Lung (tissue), 12 donors: Measurements from ENCODE around the gene PDGFB. TPM values are rescaled to one million over a fixed set of nuclear protein-coding genes. Genes with fewer than 3 reads are reported as not detected.

Experiments
- ATAC-seq: fragments of 200-7000 bp; cut with Tn5 transposase; one replicate; pipeline ENCODE4 v1.9.1; 2020; ENCODE audit warnings: moderate number of reproducible peaks; ENCODE audit not compliant: insufficient read depth, low FRiP score
- DNase-seq, 3 donors: peaks; one replicate each; pipeline ENCODE4 v3.0.0-alpha.2; 2013 to 2017
- H3K27ac ChIP-seq, 2 donors: one replicate each; pipeline ENCODE4 v1.5.1; 2013; ENCODE audit warnings: mild to moderate bottlenecking in 2 of 2, moderate library complexity in 2 of 2, control low read depth in 1 of 2, inconsistent platforms in 1 of 2, low read depth in 1 of 2, low read length in 1 of 2
- H3K27me3 ChIP-seq, 3 donors: one replicate each; pipeline ENCODE4 v1.5.1; 2013; ENCODE audit warnings: low read length in 2 of 3; ENCODE audit not compliant: control insufficient read depth in 3 of 3, insufficient read depth in 3 of 3
- H3K36me3 ChIP-seq, 4 donors: one replicate each; pipeline ENCODE4 v1.5.1; 2013; ENCODE audit warnings: low read length in 4 of 4, mild to moderate bottlenecking in 1 of 4, moderate library complexity in 1 of 4; ENCODE audit not compliant: control insufficient read depth in 4 of 4, insufficient read depth in 4 of 4
- H3K4me1 ChIP-seq, 5 donors: one replicate each; pipeline ENCODE4 v1.5.1; 2013; ENCODE audit warnings: low read length in 5 of 5, mild to moderate bottlenecking in 2 of 5, moderate library complexity in 1 of 5; ENCODE audit not compliant: control insufficient read depth in 5 of 5, insufficient read depth in 5 of 5
- H3K4me3 ChIP-seq: one replicate; pipeline ENCODE4 v1.5.1; 2013; ENCODE audit warnings: mild to moderate bottlenecking, control low read depth, moderate library complexity
- H3K9ac ChIP-seq, 2 donors: one replicate each; pipeline ENCODE4 v1.5.1; 2013; ENCODE audit warnings: low read length in 2 of 2, control low read depth in 1 of 2; ENCODE audit not compliant: insufficient read depth in 1 of 2
- H3K9me3 ChIP-seq, 4 donors: one replicate each; pipeline ENCODE4 v1.5.1; 2013; ENCODE audit warnings: low read length in 3 of 4, mild to moderate bottlenecking in 1 of 4, moderate library complexity in 1 of 4; ENCODE audit not compliant: control insufficient read depth in 4 of 4, insufficient read depth in 3 of 4
- WGBS, 2 donors: extraction: QIAGEN DNeasy Blood & Tissue Kit; methylation state at CpG; one replicate each; pipeline ENCODE4 v1.1.7; 2013; 5-methylcytosine and 5-hydroxymethylcytosine counted together
- polyA plus RNA-seq, 2 donors: library from polyadenylated mRNA; stranded (reverse); fragments of 200-250 nt; gene quantifications; one replicate each; pipeline ENCODE4 v1.2.1, GENCODE V29; 2013
- total RNA-seq, 2 donors: library from RNA; depleted of rRNA in 1 of 2; stranded (reverse); fragments of >200 nt in 1 of 2; gene quantifications; one replicate each; pipeline ENCODE4 v1.2.1, GENCODE V29; 2014 to 2021
- TF ChIP-seq, protein P1 (sequence below): IDR thresholded peaks from 2 replicates; pipeline ENCODE4 v1.5.1; 2012; ENCODE audit warnings: mild to moderate bottlenecking; ENCODE audit errors: control extremely low read depth, extremely low read depth
- donor health status: control.
- donor health status: control.
- donor health status: Bipolar disorder and iron deficiency.
- donor health status: healthy.
- donor health status: DM: yes; HTN: yes; CAD: no.

PDGFB gene
- total and polyA plus RNA-seq, 4 donors, result 9.8 to 56.7 (median 29.5) TPM

DNA sequence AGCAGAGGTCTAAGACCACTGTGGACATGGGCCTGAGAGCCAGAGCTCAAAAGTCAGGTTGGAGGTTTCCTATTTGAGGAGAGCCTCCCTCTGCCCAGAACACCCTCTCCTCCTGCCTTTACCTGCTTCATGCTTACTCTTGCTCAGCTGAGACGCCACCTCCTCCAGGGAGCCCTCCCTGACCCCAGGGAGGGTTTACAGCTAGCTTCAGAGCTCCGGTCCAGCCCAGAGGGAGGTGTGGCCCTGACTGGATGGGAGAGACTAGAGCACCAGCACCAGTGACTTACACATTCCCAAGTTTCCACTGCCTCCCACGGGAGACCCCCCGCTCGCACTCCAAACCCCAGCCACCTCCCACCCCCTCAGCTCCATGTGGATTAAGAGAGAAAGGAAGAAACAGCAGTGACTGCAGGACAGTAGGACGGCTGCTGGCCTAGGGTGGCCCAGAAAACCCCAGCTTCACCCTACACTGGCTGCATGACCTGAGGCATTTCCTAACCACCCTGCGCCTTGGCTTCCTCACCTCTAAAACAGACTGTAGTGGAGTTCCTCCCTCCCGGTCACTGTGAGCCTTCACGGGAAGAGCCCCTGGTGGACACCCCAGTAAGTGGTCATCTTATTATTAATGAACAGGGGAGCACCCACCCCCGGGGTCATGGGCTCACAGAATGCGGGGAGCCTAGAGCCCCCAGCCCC is 24.5 kb upstream of the PDGFB start:
- DNase-seq (no peak), ATAC-seq (no peak)
- Histone ChIP-seq H3K27me3 (no peaks in the 10 kb centered on the region), H3K36me3 (no peaks in the 10 kb centered on the region), H3K9ac (no peak overlapping the region), H3K9me3 (no peaks in the 10 kb centered on the region), H3K27ac (no peak overlapping the region), H3K4me3 (no peak overlapping the region), H3K4me1 (no peaks in the 10 kb centered on the region)
- 71 to 78% methylated on average over 11 of the region's 11 CpGs for WGBS, 2 donors
- TF ChIP-seq, protein P1, sequence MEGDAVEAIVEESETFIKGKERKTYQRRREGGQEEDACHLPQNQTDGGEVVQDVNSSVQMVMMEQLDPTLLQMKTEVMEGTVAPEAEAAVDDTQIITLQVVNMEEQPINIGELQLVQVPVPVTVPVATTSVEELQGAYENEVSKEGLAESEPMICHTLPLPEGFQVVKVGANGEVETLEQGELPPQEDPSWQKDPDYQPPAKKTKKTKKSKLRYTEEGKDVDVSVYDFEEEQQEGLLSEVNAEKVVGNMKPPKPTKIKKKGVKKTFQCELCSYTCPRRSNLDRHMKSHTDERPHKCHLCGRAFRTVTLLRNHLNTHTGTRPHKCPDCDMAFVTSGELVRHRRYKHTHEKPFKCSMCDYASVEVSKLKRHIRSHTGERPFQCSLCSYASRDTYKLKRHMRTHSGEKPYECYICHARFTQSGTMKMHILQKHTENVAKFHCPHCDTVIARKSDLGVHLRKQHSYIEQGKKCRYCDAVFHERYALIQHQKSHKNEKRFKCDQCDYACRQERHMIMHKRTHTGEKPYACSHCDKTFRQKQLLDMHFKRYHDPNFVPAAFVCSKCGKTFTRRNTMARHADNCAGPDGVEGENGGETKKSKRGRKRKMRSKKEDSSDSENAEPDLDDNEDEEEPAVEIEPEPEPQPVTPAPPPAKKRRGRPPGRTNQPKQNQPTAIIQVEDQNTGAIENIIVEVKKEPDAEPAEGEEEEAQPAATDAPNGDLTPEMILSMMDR, result no peak

DNA sequence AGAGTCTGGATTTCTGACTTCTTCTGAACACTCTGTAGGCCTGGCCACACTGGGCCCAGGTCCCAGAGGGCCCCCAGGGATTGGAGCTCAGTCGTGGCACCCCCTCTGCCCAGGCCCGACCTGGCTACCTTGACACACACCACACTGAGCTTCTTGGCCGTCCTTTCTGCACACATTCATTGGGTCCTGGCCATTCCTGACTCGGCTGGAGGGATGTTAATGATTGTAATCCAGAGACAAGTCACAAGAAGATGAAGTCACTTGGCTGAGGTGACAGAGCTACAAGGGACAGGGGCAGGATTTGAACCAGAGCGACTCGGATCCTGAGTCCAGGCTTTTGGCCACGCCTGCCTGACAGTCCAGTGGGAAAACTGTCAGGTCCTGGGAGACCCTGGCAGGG is 23.9 kb upstream of the PDGFB start:
- Histone ChIP-seq H3K4me3 (no peak overlapping the region), H3K36me3 (no peaks in the 10 kb centered on the region), H3K27me3 (no peaks in the 10 kb centered on the region), H3K4me1 (no peaks in the 10 kb centered on the region), H3K27ac (no peak overlapping the region), H3K9ac (no peak overlapping the region), H3K9me3 (no peaks in the 10 kb centered on the region)
- ATAC-seq, result no peak
- DNase-seq, result no peak
- 85 to 88% methylated on average over 7 of the region's 7 CpGs for WGBS, 2 donors
- TF ChIP-seq, protein P1, result no peak

DNA sequence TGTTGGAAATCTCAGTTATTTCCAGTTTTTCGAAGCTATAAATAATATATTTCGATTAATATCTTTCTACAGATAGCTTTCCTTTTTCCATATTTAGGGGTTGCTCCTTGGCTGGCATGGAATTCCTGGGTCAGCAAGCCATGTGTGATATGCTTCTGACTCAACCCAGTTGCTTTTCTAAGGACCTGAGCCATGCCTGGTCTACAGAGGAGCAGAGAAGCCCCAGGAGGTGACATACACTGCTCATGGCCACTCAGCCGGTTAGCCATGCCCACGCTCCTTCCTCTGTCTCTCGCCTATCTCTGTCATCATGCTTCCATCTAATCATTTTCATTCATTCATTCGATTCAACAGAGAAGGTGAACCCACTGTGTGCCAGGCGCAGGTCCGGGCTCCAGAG is 23.2 kb upstream of the PDGFB start:
- H3K27me3 ChIP-seq, result no peaks in the 10 kb centered on the region
- H3K9ac ChIP-seq, result no peak overlapping the region
- TF ChIP-seq, protein P1, result no peak
- no peak overlapping the region for H3K4me3 ChIP-seq
- DNase-seq (no peak), ATAC-seq (no peak)
- H3K4me1 ChIP-seq, result no peaks in the 10 kb centered on the region
- H3K36me3 ChIP-seq, result no peaks in the 10 kb centered on the region
- no peak overlapping the region for H3K27ac ChIP-seq
- H3K9me3 ChIP-seq, result no peaks in the 10 kb centered on the region
- WGBS, 2 donors, result 95 to 96% methylated on average over 8 of the region's 8 CpGs
